Measurements from ENCODE around the gene CALN1. TPM values are rescaled to one million over a fixed set of nuclear protein-coding genes. Genes with fewer than 3 reads are reported as not detected.

CALN1 gene
- total RNA-seq, 1 donor from 2014 or later = not detected

- no peak overlapping the region for H3K4me3 ChIP-seq (ENCODE audit: low read depth, low read length)
- no peak for TF ChIP-seq CTCF (conservative IDR thresholded peaks at IDR 0.05; ENCODE audit: low read depth, low read length)
- no peak for DNase-seq (ENCODE audit: low read depth)
Measured at GRCh38 chr7:72159911-72160310, 252.2 kb downstream of the CALN1 start.

- TF ChIP-seq CTCF (conservative IDR thresholded peaks at IDR 0.05; ENCODE audit: low read depth, low read length) = no peak
Measured at GRCh38 chr7:72156671-72157070, 255.5 kb downstream of the CALN1 start.

GRCh38 chr7:72153132-72153512 lies 259.0 kb downstream of the CALN1 start:
- no peak for DNase-seq (ENCODE audit: low read depth)
- TF ChIP-seq CTCF (conservative IDR thresholded peaks at IDR 0.05; ENCODE audit: low read depth, low read length) = no peak
- no peak overlapping the region for H3K4me3 ChIP-seq (ENCODE audit: low read depth, low read length)

More at GRCh38 chr7:72156671-72157070, 255.5 kb downstream of the CALN1 start:
- H3K4me3 ChIP-seq (ENCODE audit: low read depth, low read length) = no peak overlapping the region
- no peak for DNase-seq (ENCODE audit: low read depth)

GRCh38 chr7:72152161-72153131 lies 259.7 kb downstream of the CALN1 start:
- no peak for TF ChIP-seq CTCF (conservative IDR thresholded peaks at IDR 0.05; ENCODE audit: low read depth, low read length)
- no peak for DNase-seq (ENCODE audit: low read depth)
- H3K4me3 ChIP-seq (ENCODE audit: low read depth, low read length) = no peak overlapping the region

- DNase-seq (ENCODE audit: low read depth) = no peak
- H3K4me3 ChIP-seq (ENCODE audit: low read depth, low read length) = no peak overlapping the region
- TF ChIP-seq CTCF (conservative IDR thresholded peaks at IDR 0.05; ENCODE audit: low read depth, low read length) = no peak
Measured at GRCh38 chr7:72140566-72140965, 271.6 kb downstream of the CALN1 start.

GRCh38 chr7:72127136-72127535 lies 285.0 kb downstream of the CALN1 start:
- no peak overlapping the region for H3K4me3 ChIP-seq (ENCODE audit: low read depth, low read length)
- no peak for DNase-seq (ENCODE audit: low read depth)
- TF ChIP-seq CTCF (conservative IDR thresholded peaks at IDR 0.05; ENCODE audit: low read depth, low read length) = no peak

- H3K4me3 ChIP-seq (ENCODE audit: low read depth, low read length) = no peak overlapping the region
- no peak for TF ChIP-seq CTCF (conservative IDR thresholded peaks at IDR 0.05; ENCODE audit: low read depth, low read length)
- no peak for DNase-seq (ENCODE audit: low read depth)
Measured at GRCh38 chr7:72123913-72124312, 288.2 kb downstream of the CALN1 start.

Data from epithelial cell of proximal tubule (primary cell).